Kidney epithelial cell (primary cell): ENCODE measurements around the gene NRSN2. TPM values are rescaled to one million over a fixed set of nuclear protein-coding genes. Genes with fewer than 3 reads are reported as not detected.
"Not testable (repeated sequence)": the region's sequence is repeated elsewhere in the genome, so short reads cannot be mapped to it uniquely, and the experiment has no call there.

Experiments
- DNase-seq: peaks from one replicate; pipeline ENCODE4 v3.0.0-alpha.2; 2010; ENCODE audit warnings: low read depth
- H3K27me3 ChIP-seq: 2 replicates; pipeline ENCODE4 v1.6.0; 2011; ENCODE audit warnings: low read length; ENCODE audit not compliant: control insufficient read depth, insufficient read depth
- H3K36me3 ChIP-seq: 2 replicates; pipeline ENCODE4 v1.5.1; 2011; ENCODE audit warnings: low read length; ENCODE audit not compliant: control insufficient read depth, insufficient read depth
- H3K4me3 ChIP-seq: 2 replicates; pipeline ENCODE4 v1.5.1; 2011; ENCODE audit warnings: low read depth, mild to moderate bottlenecking, control low read depth, low read length
- total RNA-seq: library from RNA; depleted of rRNA; stranded (reverse); fragments of >200 nt; gene quantifications from 2 replicates; pipeline ENCODE4 v1.2.3, GENCODE V29; 2015
- TF ChIP-seq, protein P1 (sequence below): IDR thresholded peaks from 2 replicates; pipeline ENCODE4 v1.5.1; 2011; ENCODE audit warnings: mild to moderate bottlenecking, moderate library complexity, low read length, control low read depth, inconsistent platforms; ENCODE audit not compliant: insufficient read depth, poor library complexity, severe bottlenecking

Gene NRSN2
- total RNA-seq, 1 donor from 2014 or later, result 36.9 TPM

DNA sequence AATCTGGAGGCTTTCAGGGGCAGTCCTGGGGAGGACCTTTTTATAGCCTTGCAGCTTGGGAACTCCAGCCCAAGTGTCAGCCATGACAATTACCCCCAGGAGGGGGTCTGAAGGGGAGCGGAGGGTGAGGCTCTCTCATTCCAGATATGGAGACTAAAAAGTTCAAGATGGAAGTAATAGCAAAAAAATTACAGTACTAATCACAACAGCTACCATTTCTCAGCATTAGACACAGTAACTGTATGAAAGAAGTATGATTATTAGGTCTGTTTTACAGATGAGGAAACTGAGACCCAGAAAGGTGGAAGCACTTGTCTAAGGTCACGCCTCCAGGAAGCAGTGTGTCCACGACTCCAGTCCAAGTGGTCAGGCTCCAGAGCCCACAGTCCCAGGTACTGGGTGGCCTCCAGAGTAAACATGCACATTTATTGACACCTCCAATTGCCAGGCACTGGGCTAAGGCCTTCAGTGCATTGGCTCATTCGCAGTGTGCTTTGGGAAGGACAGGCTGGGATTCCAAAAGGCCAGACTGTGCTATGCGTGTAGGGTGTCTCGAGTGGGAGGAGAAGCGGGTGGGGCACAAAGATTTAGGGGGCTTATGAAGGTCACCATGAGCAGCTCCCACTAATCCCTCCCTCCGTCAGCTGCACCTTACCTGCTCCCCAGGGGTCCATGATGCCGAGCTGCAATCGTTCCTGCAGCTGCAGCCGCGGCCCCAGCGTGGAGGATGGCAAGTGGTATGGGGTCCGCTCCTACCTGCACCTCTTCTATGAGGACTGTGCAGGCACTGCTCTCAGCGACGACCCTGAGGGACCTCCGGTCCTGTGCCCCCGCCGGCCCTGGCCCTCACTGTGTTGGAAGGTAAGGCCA is 2.3 kb downstream of the NRSN2 start:
- no peaks in the 10 kb centered on the region for H3K36me3 ChIP-seq
- TF ChIP-seq, protein P1, sequence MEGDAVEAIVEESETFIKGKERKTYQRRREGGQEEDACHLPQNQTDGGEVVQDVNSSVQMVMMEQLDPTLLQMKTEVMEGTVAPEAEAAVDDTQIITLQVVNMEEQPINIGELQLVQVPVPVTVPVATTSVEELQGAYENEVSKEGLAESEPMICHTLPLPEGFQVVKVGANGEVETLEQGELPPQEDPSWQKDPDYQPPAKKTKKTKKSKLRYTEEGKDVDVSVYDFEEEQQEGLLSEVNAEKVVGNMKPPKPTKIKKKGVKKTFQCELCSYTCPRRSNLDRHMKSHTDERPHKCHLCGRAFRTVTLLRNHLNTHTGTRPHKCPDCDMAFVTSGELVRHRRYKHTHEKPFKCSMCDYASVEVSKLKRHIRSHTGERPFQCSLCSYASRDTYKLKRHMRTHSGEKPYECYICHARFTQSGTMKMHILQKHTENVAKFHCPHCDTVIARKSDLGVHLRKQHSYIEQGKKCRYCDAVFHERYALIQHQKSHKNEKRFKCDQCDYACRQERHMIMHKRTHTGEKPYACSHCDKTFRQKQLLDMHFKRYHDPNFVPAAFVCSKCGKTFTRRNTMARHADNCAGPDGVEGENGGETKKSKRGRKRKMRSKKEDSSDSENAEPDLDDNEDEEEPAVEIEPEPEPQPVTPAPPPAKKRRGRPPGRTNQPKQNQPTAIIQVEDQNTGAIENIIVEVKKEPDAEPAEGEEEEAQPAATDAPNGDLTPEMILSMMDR, result no peak
- DNase-seq, result no peak
- H3K27me3 ChIP-seq, result no peaks in the 10 kb centered on the region
- H3K4me3 ChIP-seq, result no peak overlapping the region

DNA sequence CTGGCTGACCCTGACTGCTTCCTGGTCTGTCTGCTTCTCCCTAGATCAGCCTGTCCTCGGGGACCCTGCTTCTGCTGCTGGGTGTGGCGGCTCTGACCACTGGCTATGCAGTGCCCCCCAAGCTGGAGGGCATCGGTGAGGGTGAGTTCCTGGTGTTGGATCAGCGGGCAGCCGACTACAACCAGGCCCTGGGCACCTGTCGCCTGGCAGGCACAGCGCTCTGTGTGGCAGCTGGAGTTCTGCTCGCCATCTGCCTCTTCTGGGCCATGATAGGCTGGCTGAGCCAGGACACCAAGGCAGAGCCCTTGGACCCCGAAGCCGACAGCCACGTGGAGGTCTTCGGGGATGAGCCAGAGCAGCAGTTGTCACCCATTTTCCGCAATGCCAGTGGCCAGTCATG is 6.3 kb downstream of the NRSN2 start:
- Histone ChIP-seq H3K36me3 (no peaks in the 10 kb centered on the region), H3K27me3 (no peaks in the 10 kb centered on the region), H3K4me3 (no peak overlapping the region)
- DNase-seq, result no peak
- TF ChIP-seq, protein P1, result no peak

DNA sequence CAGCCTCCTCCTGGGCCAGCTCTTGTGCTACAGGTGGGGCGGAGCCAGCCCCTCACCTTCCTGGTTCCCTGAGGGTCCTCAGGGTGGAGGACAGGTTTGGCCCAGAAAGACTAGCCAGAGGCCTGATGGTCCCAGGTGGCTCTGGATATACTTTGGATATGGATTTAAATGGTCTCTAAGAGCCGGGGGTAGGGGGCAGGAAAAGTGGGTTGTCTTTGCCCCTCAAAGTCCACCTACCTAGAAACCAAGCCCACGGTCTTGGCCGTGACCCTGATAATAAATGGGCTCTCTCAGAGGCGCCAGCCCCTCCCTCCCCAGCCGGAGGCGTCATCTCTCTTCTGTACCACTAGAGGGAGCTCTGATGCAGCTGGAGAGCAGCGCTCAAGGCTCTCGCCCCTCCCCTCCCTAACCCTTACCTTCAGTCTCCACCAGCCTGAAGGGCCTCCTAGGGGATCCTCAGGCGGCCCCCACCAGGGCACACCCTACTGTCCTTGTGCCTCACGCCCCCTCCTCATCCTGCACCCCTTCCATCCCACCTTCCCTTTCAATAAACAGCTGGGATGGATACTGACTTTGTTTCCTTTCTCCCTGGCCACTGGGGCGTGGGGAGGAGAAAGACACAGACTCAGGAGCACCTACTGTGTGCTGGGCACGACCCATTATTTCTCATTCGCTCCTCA is 7.5 kb downstream of the NRSN2 start:
- Histone ChIP-seq H3K4me3 (no peak overlapping the region), H3K36me3 (no peaks in the 10 kb centered on the region), H3K27me3 (no peaks in the 10 kb centered on the region)
- DNase-seq, result no peak
- TF ChIP-seq, protein P1, result peak; percentile 97

DNA sequence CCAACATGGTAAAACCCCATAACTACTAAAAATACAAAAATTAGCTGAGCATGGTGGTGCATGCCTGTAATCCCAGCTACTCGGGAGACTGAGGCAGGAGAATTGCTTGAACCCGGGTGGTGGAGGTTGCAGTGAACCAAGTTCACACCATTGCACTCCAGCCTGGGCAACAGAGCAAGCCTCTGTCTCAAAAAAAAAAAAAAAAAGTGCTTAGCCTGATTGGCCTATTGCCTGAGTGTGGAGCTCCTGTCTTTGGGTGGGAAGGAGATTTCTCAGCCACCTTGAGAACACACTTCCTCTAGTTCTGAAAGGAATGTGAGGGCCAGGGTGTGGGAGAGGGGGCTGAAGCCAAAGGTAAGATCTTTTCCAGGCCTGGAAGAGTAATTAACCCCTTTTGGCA is 9.2 kb downstream of the NRSN2 start:
- not testable (repeated sequence) for H3K4me3 ChIP-seq, H3K27me3 ChIP-seq, DNase-seq, H3K36me3 ChIP-seq

DNA sequence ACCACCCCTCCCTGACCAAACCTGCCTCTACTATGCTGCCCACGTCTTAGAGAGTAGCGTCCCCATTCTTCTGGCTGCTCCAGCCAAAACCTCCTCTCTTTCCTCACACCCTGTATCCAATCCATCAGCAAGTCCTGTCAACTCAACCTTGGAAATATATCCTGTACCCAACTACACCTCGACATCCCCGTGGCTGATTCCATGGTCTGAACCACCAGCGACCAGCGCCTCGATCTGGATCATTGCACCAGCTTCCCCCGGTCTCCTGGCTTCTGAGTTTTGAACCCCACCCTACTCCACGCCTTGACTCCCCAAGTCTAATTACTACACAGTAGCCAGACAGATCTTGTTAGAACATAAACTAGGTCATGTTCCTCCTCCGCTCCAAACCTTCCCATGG is 9.8 kb downstream of the NRSN2 start:
- TF ChIP-seq, protein P1, result no peak
- no peak for DNase-seq
- H3K4me3 ChIP-seq, result no peak overlapping the region
- H3K36me3 ChIP-seq, result no peaks in the 10 kb centered on the region
- no peaks in the 10 kb centered on the region for H3K27me3 ChIP-seq

DNA sequence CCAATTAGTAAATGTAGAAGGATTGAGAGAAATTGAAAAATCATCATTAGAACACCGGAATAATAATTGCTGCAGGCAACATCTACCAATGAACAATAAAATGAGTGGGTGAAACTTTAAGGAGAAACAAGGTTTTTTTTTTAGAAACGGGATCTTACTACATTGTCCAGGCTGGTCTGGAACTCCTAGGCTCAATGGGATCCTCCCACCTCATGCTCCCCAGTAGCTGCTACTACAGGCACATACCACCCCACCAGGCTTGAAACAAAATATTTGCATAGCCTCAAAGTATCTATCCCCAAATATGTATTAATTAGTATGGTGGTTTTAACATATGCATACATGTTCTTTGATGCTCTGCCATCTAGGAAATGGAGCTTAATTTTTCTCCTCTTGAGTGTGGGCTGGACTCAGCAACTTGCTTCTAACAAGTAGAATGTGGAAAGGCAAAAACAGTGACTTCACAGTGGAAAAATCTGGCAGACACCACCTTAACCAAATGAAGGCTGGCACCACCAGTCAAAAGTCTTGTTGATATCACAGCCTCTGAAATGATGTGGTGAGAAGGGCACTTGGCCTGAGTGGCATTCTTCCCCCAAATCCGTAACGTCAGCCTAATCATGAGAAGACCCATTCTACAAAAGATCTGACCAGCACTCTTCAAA is 12.1 kb downstream of the NRSN2 start:
- Histone ChIP-seq H3K36me3 (no peaks in the 10 kb centered on the region), H3K4me3 (no peak overlapping the region), H3K27me3 (no peaks in the 10 kb centered on the region)
- DNase-seq, result no peak
- TF ChIP-seq, protein P1, result no peak
